NCI-H1417 treated with DMSO at 0.1 percent for 48 hours (cell line): ENCODE results near the gene ANKRD6.
A peak's percentile ranks its signal among the peaks of the same experiment; 100 is the strongest.

ENCODE experiments used
- DNase-seq: peaks from one replicate; lab custom pipeline; 2025; lab: John Stamatoyannopoulos, UW

ANKRD6 gene

DNA sequence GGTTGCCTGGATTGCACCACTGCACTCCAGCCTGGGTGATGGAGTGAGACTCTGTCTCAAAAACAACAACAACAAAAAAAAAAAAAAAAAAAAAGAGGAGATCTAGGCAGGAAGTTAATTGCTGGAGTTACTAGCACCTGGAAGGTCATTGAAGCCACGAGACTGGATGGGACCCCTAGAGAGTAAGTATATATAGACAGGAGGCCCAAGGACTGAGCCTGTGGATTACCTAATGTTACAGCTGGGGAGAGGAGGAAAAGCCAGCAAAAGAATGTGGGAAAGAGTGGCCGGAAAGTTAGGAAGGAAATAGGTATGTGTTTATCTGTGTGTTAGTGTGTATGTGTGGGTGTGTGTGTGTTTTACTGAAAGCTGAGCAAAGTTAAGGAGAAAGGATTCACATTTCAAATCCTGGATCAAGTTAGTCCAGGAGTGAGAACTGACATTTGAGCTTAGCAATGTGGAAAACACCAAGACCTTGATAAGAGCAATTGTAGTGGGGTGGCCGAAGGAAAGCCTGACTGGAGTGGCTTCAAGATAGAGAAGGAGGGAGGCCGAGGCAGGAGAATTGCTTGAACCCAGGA, 38.4 kb downstream of the ANKRD6 start:
- no peak for DNase-seq

DNA sequence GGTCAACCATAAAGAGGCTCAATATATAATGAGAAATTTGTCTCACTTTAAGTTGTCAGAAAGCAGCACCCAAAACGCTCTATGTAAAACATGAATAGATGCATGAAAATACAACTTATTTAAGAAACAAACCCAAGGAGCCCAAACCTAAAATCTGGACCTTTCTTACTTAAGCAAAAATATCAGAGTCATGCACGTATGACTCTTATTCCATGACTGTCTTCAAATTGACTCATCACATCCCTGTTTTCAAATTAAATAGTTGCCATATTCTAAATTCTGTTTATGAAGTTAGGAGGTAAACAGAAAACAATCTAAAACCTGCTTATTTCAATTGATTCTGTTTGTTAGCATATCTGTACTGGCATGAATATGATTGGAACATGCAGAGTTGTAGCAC, 42.1 kb downstream of the ANKRD6 start:
- DNase-seq: no peak

DNA sequence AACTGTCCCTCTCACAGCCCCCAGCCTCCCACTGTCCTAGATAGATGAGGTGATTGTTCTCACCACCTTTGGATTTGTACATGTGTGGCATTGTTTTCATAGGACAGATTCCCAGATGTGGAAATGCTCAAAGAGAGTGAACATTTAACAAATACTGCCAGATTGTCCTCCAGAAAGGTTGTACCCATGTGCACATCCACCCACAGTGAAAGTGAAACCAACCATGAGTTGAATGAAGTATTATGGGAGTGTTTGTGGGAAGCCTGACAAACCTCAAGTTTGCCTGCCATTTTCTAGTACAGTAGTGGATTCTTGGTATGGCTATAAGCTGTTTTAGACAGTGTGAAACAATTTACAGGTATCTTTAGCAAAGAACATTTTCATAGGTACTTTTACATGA, 42.7 kb downstream of the ANKRD6 start:
- no peak for DNase-seq

DNA sequence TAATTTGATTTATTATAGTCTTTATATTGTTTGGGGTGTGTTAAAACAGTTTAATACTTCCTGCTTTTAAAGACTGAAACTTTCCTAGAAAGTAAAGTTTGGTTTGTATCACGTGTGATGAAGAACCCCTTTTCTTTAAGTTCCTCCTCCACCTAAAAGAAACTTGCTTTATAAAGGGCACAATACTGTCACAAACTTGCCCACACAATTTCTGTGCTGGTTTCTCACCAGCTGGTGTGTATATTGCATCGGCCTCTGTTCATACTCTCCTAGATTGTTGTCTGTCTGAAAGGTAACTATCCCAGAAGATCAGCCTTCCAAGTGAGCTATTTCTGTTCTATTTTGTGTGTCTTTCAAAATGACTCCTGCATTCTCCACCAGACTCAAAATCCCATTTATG, 46.9 kb downstream of the ANKRD6 start:
- DNase-seq: no peak

DNA sequence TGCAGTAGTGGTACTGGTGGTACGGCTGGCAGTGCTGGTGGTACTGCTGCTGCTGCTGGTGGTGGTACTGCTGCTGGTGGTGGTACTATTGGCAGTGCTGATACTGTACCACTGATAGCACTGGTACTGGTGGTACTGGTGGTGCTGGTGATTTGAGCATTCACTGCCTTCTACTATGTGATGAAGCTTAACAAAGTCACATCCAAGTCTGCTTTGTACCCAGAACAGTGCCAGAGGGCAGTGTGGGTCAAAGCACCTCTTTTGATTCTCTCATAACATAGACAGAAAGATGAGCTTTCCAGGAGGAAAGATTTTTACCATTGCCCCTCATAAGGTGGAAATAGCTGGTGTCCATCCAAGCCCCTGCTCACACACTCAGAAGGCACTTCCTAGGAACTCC, 48.7 kb downstream of the ANKRD6 start:
- DNase-seq: no peak

DNA sequence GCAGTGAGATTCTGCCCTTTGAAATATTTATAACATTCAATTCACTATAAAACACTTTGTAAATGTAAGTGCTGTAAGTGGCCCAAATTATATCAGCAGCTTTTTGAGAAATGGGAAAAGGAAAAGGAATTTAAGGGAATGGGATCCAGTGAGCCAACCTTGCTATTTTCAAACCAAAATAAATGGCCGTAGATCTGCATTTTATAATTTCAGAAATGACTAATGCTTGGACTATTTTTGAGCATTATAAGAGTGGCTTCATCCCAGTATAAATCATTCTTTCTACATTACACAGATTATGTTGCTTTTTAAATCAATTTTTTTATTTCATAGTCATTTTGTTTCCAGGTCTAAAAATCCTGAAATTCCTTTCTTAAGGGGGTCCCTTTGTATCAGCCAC, 49.2 kb downstream of the ANKRD6 start:
- no peak for DNase-seq

DNA sequence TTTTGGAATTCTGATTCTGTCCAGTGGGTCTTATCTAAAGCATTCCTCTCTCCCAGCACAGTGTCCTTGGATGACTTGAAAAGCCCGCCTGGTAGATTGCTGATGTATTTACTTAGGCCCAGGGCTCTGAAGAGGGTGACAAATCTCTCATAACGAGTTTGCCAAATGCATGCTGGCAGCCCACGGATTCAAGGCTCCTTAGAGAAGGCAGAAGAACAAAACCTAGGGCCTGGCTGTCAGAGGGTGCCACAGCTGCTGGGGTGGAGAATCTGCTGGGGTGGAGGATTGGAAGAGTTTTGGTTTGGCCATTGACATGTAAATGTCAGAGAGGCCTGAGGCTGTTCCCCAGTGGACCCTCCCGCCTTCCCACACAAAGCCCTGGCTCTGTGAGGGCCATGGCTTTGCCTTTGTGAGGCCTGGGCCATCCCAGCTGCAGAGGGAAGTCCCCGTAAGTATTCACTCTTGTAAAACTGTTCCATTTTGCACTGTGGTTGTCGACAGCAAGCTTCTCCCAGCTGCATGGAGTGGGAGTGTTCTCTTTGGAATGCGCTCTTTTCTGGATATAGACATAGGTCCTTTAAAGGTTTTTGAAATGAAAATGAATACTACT, 50.3 kb downstream of the ANKRD6 start:
- DNase-seq: no peak

DNA sequence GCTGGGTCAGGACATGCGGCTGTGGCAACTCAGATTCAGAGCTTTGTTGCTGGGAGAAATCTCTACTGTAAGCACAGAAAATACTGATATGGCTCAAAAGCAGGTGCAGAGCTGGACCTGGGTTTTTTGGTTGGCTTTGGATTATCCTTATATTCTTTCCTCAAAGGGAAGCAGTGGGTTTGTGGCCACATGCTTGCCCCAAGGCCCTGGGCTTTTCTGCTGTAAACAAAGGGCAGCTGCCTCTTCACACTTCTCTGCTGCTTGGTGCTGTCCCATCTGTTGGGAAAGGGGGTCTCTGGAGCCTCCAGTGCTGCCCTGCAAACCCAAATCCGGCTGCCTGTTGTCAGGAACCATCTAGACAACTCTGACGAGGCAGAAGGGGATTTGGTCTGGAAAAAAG, 52.4 kb downstream of the ANKRD6 start:
- DNase-seq: no peak

DNA sequence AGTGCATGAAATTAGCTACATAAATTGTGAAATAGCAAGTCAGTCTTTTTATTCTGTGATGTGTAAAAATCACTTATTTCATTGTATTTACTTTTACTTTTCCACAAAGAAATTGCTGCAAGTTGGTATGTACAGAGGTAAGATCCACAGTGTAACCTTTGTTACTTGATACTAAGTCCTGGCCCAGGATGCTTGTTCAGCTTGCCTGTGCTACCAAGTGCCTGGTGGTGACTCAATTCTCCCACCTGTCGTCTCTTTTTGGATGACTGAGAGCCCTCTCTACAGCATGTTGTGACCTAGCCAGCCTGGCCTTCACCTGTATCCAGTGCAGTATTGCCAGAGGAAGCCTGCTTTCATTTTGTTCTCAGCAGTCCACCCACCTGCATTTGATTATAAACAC, 54.9 kb downstream of the ANKRD6 start:
- no peak for DNase-seq

DNA sequence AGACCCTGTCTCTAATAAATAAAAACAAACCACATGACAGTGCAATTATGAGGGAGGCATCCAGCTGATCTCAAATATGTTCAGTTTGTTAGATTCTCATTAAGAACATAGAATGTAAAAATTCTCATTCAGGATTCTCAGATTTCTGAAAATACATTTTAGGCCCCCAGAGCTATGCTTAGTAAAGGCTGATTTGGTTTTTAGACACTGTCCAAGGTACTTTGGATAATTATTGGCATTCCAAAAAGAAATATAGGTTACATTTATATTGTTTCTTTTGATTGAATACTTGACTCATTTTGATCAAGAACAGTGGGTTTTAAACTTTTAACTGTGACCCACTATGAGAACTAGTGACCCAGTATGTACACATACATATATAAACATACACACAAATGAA, 55.5 kb downstream of the ANKRD6 start:
- DNase-seq: no peak

DNA sequence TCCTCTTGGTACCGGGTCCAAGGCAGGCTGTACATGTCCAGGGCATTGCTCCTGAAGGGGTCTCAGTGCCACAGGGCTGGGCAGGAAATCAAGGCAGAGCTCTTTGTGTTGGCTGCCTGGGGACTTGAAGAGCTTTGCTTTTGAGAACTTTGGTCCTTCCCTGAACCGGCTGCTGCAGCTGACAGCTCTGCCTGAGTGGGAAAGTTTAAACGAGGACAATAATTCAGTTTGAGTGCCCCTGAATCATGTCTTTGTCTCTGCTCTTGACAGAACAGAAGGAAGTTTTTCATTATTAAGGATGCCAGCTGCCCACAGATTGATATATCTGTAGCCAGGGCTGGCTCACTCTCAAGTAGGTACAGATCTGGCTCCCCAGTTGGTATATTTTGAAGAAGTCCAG, 56.1 kb downstream of the ANKRD6 start:
- DNase-seq: no peak

DNA sequence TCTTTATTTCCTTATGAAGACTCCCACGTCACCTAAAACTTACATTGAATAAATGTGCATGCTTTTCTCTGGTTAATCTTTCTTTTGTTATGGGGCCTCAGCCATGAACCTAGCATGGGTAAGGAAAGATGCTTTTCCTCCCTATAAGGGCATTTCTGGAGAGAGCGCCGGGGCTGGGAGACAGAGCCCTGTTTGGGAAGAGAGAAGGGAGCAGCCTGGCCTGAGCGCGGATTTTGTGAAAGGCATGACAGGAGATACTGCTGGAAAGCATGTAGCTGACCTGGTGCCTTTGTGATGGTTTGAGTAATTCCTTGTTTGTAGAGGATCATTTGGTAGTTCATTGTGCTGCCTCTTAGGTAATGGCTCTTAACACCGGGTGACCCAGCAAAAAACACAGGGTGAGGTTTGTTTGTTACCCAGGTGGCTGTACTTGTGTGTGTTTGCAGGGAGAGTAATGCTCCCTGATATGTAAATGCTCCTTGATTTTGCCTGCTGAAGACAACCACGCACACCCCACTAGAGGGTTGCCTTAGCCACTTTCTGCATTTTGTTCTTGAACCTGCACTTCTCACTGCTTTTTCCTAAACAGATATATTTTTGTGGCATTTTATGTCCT, 59.2 kb downstream of the ANKRD6 start:
- peak; percentile 59 for DNase-seq

DNA sequence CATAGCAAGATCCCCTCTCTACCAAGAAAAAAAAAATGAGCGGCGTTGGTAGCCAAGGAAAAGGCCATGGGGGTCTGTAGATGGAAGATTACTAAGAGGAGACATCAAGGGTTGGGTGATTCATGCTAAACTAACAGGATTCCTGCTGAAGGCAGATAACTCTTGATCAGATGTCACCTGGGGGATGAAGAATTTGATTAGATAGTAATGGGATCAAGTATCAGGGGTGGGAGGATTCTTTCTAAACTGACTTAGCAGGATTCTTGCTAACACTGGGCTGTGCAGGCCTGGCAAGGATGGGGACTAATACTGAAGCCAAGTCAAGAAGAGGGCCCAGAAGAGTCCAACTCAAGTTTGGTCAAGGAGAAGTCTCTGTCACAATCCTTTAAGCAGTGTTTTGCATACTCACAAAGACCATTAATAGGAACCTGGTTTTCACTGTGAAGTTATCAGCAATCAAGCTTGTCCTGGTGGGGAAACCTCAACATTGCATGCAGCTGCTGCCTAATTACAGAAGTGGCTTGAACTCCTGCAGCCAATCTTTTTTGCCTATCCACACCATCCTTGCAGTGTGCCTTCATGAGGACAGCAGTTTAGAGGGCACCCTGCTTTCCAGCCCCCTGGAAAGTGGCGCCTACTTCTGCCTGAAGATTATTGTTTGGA, 61.3 kb downstream of the ANKRD6 start:
- no peak for DNase-seq

DNA sequence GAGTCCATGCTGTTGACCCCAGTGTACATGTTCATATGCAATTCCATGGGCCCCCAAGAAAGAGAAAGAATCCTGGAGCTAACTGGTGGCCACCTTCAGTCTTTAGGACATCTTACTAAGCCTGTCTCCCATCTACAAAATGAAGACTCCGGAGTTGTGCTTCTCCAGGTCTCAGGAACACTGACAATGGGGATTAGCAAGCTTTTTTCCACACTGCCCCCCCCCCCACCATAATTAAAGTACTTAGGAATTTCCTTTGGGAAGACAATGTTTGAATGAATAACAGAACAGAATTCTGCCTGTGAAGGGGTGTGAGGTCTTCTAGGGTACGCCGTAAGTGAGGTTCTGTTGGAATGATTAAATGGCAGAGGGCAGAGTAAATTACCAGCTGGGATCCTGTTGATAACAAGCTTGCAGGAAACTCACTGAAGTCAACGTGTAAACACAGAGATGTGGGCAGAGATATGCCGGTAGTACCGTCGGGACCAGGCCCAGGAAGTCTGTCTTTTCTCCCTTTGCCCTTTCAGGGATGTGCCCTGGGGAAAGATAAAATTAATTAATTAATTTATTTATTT, 63.1 kb downstream of the ANKRD6 start:
- no peak for DNase-seq

DNA sequence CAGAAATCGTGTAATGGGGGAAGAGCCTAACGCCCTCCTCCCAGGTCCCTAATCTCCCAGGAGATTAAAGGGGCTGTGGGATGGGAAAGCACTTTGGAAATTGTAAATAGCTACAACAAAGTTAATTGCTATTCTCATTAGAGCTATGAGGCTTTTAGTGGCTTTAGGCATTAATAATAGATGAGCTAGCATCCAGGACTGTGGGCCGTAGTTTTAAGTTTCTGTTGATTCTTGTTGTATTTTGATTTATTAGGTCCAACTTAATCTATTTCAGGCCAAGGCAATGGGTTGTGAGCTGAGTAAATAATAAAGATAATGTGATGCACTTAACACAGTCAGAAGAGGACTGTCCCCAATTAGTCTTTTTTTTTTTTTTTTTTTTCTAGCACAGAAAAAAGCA, 67.7 kb downstream of the ANKRD6 start:
- DNase-seq: peak; percentile 81

DNA sequence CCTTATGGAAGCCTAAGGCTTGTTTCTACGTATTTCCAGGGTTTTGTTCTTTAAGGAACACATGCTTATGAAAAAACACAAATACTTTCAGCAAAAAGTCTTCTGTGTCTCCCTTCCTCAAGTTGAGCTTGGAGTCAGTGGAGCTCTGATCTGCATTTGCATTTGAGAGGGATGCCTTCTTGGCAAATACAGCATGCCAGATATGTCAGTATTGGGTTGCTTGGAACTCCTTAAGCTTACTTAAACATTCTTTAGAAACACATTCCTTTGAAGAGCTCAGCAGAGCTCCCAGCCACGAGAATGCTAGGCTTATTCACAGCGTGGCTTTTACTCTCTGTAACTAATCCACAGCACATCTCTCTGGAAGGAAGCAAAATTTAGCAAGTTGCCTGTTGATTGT, 68.3 kb downstream of the ANKRD6 start:
- DNase-seq: no peak

DNA sequence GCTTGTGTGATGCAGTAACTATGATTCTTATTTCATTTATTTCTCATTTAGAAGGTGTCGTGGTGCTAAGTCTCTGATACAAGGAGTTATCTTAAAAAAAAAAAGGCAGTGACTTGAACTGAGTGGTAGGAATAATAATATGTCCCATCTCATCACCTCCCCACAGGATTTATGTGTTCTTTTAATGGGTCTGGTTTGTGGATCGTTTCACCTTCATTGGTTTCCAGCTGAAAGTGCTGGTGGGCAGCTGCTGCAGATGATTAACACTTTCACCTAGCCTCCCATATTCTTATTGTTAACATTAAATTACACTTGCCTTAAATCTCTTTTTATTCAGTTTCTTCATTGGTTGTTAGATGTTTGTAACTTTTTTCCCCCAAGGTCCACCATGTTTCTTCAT, 68.8 kb downstream of the ANKRD6 start:
- DNase-seq: no peak

DNA sequence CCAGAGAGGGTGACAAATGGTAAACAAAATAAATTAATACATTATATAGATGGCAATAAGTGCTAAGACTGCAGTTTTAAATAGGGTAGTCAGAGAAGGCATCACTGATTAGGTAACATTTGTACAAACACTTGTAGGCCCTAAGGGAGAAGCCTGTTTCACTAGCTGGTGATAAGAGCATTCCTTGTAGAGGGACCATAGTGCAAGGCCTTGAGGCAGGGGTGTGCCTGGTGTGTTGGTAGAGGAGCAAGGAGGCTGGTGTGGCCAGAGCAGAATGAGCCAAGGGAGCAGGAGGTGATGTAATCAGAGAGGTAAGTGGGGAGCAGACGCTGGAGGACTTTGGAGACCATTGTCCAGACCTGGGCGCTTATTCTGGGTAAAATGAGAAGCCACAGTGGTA, 70.7 kb downstream of the ANKRD6 start:
- no peak for DNase-seq

DNA sequence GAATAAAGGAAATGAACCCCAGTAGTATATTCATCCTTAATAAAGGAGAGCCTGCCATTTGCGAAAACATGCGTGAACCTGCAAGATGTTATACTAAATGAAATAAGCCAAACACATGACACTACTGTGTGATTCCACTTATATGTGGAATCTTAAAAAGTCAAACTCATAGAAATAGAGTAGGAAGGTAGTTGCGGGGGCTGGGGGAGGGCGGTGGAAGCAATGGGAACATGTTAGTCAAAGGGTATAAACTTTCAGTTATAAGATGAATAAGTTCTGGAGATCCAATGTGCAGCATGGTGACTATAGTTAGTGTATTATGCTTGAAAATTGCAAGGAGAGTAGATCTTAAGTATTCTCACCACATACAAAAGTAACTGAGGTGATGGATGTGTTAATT, 72.9 kb downstream of the ANKRD6 start:
- DNase-seq: no peak

DNA sequence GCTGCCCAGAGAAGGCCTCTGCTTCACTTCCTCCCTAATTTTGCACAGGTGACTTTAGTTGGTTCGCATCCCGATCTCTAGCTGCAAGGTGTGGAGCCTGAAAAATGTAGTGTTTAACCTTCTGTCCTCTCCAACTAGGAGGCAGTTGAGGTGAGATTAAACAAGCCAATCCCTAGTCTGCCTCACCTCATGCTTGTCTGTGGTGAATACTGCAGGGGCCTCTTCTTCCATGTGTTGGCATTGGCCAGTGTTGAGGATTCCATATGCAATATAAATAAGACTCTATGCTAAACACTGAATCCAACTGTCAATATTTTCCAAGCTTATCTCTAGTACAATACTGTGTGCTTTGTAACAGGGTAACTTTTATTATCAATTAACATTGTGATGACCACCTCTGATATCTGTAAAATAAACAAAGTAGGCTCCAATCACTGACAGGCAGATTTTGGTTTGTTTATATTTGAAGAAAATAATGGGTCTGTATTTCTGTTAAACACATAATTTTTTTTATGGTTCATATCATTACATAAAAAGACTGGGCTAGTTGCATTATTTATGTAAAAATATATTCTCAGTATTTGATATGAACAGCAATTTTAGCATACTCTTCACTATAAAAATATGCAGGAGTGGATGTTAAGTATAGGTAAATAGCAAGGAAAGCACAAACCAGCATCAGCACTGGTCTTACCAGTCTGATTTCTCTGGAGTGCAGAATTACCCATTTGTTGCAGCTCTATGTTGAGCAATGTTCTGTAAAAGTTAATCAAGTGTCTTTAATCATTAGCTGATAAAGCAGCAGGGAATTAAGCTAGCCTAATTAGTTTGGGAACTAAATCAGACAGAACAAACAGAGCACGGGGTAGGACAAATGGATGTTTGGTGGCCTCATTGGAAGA, 74.0 kb downstream of the ANKRD6 start:
- no peak for DNase-seq

DNA sequence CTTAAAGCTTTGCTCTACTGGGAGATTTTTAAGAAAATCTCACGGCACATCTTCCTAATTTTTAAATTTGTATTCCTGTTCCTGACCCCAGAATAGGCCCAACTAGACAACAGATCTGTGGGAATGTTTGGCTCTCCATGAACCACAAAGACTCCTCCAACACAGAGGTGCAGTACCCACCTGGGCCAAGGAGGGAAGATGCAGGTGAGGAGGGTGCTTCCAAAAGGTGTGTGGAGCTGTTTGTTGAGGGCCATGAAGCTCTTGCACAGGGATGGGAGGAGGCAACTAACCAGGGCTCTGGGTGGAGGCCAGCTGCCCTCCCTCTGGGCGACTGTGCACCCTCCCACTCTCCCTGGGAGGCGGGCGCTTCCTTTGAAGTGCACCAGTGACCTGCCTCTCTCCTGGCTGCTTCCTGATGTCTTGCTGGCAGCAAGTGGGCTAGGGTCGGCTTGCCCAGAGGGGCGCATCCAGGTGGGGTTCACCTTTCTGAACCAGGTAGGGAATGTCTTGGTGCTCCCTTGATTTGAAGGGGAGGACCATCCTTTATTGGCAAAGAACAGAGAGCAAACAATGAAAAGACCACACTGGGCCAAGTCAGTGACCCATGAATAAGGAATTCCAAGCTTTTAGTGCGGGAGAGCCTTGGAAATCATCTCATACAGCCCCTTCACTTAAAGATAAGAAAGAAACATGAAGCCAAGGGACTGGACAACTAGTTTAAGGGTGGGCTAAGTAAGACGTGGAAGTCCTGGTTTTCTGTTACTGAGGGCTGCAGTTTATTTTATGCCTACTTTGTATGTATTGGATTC, 76.0 kb downstream of the ANKRD6 start:
- DNase-seq: no peak
